Adrenal gland (tissue), 5 donors: Measurements from ENCODE around the gene FAM3B.

Experiments
- POLR2A ChIP-seq, 2 donors: fragments of 450-650 bp; IDR thresholded peaks; one replicate each; pipeline ENCODE4 v1.6.1; 2017; ENCODE audit warnings: antibody characterized with exemption in 2 of 2, mild to moderate bottlenecking in 2 of 2, moderate library complexity in 1 of 2
- TF ChIP-seq, protein P1 (sequence below), 6 experiments: fragments of 450-650 bp in 4 of 6; fragments of 200-600 bp in 2 of 6; sonication (generic) in 1 of 6; IDR thresholded peaks; 1 replicate in 5 of 6; 2 replicates in 1 of 6; pipeline versions ENCODE4 v1.5.1 to v1.8.0; 2016 to 2021; ENCODE audit warnings: antibody characterized with exemption in 6 of 6, mild to moderate bottlenecking in 2 of 6, moderate library complexity in 1 of 6
- donor health status: DM: no; HTN: no; CAD: no.

DNA sequence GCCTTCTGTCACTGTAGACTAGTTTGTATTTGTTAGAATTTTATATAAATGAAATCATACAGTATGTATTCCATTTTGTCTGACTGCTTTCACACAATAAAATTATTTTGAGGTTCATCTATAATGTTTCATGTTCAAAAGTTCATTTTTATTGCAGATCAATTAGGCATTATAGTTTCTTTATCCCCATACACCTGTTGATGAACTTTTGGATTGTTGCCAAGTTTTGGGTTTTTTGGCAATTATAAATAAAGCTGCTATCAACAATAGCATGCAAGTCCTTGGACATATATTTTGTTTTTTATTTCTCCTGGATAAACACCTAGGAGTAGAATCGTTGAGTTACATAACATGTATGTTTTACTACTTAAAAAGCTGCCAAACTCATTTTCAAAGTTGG is 47.1 kb upstream of the FAM3B start:
- TF ChIP-seq, protein P1, sequence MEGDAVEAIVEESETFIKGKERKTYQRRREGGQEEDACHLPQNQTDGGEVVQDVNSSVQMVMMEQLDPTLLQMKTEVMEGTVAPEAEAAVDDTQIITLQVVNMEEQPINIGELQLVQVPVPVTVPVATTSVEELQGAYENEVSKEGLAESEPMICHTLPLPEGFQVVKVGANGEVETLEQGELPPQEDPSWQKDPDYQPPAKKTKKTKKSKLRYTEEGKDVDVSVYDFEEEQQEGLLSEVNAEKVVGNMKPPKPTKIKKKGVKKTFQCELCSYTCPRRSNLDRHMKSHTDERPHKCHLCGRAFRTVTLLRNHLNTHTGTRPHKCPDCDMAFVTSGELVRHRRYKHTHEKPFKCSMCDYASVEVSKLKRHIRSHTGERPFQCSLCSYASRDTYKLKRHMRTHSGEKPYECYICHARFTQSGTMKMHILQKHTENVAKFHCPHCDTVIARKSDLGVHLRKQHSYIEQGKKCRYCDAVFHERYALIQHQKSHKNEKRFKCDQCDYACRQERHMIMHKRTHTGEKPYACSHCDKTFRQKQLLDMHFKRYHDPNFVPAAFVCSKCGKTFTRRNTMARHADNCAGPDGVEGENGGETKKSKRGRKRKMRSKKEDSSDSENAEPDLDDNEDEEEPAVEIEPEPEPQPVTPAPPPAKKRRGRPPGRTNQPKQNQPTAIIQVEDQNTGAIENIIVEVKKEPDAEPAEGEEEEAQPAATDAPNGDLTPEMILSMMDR (IDR thresholded peaks at IDR 0.05) = no peak
- TF ChIP-seq POLR2A (IDR thresholded peaks at IDR 0.05) = no peak
